ENCODE results near the gene ZNF628.
A peak's percentile ranks its signal among the peaks of the same experiment; 100 is the strongest.
"Not testable (repeated sequence)": the region's sequence is repeated elsewhere in the genome, so short reads cannot be mapped to it uniquely, and the experiment has no call there.

The ZNF628 gene

DNA sequence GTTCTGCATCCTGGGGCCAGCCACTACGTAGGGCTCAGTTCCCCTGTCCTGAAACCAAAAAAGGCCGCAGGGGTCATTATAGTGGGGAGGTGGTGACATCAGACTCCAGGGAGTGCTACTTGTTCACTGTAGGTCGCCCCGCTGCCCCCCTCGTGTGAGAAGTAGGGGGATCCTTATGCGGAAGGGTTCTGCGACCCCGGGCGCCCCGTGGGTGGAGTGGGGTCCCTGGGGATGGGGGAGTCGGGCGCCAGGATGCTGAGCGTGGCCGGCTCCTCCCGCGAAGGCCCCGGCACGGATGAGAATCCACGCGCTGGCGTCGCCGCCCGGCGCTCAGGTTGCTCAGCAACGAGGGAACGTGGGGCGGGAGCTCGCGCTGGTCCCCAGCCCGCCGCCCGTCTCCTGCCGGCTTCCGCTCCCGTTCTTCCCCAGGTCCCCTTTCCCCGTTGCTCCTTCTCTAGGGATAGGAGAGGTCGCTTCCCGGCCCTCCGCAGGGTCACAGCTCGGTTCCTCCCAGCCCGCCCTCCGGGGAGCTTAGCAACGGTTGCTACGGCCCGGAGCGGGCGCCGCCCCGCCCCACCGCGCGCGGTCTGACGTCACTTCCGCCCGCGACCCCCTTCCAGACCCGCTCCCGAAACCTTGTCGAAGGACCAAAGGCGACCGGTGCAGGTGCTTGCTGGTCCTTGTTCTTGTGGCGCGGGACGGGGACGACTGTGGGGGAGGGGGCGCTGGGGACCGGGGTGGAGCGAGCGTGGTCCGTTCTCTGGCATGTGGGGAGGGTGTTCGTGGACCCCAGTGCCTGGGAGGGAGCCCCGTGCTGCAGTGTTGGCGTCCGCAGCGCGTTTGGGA, 8.4 kb downstream of the ZNF628 start, which contains the start of gene NAT14:
TSS of gene NAT14 (plus strand) at position 596 of the 846 bp plus-strand sequence. CDS start 521 bp downstream, outside the sequence.
- DNase-seq = peak; percentile 46

DNA sequence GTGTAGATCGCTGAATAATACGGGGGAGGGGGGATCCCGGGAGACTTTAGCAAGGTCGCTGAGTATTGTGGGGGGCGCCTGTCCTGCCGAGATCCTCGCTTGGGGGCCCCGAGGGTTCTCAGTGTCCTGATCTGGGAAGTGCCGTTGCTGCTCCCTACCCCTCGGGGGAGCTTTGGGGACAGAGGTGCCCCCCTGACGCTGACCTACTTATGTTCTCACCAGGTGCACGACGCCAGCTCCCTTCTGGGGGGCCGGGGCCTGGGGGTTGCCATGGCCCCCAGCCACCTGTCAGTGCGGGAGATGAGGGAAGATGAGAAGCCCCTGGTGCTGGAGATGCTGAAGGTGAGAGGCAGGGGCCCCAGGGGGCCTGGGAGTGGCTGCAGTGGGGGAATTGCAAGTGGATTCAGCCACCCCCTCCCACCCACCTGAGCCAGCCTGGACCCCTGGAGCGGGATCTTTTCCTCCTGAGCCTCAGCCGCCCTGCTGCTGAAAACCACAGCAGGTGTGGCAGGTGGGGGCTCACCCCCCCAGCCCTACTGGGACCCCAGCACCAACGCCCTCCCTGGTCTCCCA, 9.1 kb downstream of the ZNF628 start:
- DNase-seq = no peak

DNA sequence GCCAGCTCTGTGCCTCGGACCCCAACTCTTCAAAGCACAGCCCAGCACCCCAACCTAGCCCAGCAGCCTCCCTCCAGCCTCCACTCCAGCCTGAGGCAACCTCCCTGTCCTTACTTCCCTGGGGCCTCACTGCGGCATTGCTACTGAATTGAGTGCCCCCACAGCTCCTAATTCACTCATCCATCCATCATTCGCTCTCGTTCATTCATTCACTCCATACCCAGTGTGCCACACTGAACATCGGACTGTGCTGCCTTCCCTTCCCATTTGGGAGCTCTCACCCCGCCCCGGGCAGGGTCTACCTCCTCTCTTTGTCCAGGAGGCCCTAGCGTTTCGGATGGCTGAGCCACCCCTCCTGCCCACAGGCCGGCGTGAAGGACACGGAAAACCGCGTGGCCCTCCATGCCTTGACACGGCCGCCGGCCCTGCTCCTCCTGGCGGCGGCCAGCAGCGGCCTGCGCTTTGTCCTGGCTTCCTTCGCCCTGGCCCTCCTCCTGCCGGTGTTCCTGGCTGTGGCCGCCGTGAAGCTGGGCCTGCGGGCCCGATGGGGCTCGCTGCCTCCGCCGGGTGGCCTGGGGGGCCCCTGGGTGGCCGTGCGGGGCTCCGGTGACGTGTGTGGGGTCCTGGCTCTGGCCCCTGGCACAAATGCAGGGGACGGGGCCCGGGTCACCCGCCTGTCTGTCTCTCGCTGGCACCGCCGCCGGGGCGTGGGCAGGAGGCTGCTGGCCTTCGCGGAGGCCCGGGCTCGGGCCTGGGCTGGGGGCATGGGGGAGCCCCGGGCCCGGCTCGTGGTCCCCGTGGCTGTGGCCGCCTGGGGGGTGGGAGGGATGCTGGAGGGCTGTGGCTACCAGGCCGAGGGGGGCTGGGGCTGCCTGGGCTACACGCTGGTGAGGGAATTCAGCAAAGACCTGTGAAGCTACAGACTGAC, 9.9 kb downstream of the ZNF628 start:
- no peak for DNase-seq

DNA sequence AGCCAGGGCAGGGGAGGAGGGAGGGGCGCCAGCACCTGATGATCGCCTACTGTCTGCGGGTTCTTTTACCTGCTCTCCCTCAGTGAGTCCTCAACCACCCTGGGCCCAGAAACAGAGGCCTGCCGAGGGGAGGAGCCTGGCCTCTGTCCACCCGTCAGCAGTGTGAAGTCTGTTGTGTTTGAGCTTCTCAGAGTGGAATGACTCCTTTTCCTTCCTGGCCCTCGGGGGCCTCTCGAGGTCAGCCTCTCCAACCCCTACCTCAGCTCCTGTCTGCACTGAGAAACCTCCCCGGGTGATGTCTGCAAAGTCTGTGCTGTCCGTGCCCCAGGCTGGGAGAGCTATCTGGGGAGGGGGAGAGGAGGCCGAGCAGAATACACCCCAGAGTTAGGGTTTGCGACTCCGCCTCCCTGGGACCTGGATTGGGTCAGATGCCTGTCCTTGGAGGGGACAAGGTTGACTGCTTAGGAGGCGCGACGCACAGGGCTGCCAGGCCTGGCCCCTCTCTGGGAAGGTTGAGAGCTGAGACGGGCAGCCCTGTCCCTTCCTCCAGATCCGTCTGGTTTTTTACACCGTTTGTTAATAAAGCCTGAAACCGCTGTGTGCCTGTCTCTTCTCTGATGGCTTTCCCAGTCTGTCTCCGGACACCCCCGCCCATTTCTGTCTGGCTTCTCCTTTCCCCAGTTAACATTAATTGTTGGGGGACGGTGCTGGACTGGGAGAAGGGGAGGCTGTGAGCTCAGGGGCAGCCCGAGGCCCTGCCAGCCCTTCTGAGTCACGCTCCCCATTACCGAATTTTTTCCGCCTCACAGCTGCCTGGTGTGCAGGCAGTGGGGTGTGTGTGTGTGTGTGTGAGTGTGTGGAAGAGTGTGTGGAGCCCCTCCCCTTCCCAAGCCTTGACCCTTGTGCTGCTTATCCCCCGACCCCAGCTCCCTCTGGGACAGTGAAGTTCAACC, 10.8 kb downstream of the ZNF628 start:
- no peak for DNase-seq

DNA sequence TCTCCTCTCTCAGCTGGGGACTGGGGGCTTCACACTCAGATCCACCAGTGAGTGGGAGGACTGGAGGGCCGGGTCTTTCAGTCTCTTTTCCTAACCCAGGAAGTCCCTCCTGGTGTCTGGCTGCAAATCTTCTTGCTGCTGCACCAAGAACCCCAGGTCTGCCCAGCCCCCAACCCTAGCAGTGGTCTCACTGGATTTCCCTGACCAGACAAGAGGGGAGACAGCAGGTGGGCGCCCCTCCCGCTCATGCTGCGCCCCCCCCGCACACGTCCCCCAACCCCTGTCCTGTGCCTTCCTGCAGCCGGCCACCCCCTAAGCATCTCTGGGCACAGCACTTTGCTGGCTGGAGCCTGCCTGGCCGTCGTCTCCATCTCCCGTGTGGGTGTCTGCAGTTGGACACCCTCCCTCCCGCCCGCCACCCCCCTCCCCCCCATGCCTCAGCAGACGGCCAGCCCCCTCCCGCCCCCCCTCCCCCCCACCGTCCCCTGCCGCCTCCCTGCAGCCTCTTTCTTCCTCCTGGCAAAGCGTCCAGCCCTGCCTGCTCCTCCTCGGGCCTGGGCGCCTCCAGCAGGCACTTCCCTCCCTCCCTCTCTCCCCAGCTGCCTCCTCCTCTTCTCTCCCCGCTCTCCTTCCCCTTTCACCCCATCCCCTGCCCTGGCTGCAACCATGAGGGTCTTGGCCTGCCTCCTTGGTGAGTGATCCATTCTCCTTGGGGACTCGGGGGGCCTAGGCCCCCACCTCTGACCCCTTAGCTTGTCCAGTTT, 11.7 kb downstream of the ZNF628 start, which contains the start of gene SSC5D:
TSS of gene SSC5D (plus strand) at position 513 of the 764 bp plus-strand sequence. CDS start at position 667, 154 bp downstream.
- DNase-seq = no peak

DNA sequence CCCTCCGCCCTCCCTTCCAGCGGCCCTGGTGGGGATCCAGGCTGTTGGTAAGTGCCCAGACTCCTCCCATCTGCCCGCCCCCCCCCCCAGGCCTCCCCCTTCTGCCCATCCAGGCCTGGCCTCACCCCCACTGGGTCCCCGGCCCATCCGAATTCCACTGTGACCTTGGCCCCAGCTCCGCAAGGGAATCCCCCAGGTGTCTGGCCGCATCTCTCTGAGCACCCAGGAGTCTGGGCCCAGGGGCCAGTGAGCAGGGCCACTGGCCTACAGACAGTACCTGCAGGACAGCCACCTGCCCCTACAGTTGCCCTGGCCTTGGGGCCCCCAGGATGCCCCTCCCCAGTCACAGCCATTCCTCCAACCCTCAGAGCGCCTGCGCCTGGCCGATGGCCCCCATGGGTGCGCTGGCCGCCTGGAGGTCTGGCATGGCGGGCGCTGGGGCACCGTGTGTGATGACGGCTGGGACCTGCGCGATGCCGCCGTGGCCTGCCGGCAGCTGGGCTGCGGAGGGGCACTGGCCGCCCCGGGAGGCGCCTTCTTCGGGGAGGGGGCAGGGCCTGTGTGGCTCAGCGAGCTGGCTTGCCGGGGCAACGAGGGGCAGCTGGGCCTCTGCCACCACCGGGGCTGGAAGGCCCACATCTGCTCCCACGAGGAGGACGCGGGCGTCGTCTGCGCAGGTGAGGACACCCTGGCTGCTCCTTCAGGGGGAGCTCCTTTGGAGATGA, 12.7 kb downstream of the ZNF628 start:
- DNase-seq = no peak

DNA sequence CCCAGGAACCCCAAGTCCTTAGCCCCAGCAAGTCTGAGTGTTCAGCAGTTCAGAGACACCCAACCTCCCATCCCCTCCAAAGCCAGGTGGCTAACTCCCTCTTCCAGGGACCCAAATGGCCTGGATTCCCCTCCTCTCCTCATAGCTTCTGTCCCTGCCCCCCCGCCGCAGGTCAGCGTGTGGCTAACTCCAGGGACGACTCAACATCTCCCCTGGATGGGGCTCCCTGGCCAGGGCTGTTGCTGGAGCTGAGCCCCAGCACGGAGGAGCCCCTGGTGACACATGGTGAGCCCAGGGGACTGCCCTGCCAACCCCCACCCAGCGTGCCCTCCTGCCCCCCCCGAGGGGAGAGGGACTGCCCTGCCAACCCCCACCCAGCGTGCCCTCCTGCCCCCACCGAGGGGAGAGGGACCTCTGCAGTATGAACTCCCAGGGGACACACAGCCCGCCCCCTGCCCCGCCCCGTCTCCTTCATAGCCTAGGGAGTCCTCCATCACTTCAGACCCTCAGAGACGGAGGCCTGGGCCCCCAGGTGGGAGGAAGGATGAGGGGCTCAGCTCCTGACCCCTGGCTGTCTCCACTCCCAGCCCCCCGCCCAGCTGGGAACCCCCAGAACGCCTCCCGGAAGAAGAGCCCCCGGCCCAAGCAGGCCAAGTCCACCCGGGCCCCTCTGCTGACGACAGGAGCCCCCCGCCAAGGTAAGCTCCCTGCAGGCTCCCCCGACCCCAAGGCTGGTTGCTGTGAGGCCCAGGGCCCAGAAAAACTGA, 13.5 kb downstream of the ZNF628 start:
- DNase-seq = no peak

DNA sequence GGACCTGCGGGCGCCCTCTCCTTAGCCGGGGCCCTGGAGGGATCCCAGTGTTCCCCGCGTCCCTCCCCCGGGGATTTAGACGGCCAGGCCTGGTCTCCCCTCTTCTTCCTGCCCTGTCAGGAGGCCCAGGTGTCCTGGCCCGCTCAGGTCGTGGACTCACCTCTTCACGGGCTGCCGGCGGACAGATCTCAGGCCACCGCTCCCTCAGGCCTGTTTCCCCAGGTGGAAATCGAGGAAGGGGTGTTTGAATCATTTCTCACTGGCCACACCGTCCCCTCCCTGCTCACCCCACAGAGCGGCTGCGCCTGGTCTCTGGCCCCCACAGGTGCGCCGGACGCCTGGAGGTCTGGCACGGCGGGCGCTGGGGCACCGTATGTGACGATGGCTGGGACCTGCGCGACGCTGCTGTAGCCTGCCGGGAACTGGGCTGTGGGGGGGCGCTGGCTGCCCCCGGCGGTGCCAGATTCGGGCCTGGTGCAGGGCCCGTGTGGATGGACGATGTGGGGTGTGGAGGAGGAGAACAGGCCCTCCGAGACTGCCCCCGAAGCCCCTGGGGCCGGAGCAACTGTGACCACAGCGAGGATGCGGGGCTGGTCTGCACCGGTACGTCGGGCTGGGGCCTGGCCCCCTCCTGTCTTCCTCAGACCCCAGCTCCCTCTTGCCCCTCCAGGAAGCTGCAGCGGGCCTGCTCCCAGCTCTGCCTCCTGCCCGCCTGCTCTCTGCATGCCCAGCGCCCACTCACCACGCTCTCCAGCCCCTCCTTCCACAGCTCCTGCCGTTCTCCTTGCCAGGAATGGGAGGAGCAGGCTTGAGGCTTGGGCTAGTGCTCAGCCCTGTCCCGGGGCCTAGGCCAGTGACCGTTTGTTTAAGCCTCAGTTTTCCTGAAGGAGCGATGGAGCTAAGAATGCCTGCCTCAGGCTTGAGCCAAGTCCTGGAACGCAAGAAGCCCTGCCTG, 14.3 kb downstream of the ZNF628 start:
- no peak for DNase-seq

DNA sequence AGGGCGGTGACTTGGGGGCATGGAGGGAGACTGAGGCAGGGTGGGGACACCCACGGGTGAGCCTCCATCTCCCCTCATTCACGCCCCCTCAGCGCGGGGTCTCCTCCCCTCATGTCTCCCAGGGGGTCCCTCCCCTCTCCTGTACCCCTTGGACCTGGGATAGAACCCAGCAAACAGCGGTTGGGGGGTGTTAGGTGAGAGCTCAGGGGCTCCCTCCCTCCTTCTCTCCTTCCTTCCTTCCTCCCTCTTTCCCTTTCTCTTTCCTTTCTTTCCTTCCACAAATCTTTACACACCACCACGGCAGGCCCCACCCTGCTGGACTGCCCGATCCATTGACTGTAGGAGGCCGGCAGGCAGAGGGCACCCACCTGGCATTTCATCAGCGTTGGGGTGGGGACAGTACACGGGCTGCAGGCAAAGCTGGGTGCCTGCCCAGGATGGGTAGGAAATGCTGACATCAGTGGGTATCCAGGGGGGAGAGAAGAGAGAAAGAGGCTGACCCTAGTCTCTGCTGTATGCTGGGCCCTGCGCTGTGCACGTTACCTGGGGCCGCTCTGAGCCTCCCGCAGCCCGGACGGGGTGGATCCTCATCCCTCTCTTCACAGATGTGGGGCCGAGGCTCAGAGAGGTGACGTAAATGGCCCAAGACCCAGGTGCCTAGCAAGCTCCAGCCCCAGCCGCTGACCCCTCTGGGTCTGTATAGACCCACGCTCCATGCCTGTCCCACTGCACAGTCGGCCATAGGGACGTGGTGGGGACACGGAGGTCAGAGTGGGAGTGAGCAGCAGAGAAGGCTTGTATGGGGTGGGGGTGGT, 15.3 kb downstream of the ZNF628 start:
- no peak for DNase-seq

DNA sequence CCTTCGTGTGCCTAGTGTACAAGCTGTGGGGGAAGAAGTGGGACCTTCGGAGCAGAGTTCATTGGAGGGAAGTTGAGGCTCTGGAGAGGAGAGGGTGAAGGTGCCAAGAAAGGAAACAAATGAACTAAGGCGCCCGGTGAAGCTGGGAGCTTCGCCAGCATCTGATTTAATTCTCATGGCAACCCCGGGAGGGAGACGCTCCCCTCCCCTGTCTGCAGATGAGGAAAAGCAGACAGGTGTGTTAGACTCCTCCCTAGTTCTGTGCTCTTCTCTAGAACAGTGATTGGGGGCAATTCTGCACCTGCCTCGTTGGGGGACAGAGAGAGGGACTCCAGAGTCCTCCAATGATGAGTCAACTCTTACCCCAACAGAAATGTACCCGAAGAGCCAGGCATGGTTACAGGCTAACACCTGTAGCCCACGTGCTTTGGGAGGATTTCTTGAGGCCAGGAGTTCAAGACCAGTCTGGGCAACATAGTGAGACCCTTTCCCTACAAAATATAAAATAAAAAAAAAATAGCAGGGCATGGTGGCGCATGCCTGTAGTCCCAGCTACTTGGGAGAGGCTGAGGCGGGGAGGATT, 16.0 kb downstream of the ZNF628 start:
- DNase-seq = no peak

DNA sequence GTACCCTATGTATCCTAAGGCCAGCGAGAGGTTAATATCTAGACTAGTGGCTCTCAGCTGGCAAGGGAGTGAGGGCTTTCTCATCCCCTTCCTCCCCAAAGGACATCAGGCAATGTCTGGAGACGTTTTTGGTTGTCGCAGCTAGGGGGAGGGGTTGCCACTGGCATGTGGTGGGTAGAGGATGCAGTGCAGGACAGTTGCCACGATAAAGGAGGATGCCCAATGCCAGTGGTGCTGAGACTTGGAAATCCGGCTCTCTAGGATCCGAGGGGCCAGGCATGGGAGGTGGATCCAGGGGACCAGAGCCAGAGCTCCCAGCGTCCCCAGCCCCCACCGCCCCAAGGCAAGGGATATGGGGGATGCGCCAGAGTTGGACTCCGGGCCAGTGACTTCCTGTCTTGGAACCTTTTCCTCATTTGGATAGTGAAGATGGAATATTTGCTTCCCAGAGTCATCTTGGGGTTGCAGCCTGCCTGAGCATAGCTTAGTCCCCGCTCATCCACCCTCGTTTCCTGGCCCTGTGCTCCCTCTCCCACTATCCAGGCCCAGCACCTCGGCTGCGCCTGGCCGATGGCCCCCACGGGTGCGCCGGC, 16.7 kb downstream of the ZNF628 start:
- DNase-seq = no peak

DNA sequence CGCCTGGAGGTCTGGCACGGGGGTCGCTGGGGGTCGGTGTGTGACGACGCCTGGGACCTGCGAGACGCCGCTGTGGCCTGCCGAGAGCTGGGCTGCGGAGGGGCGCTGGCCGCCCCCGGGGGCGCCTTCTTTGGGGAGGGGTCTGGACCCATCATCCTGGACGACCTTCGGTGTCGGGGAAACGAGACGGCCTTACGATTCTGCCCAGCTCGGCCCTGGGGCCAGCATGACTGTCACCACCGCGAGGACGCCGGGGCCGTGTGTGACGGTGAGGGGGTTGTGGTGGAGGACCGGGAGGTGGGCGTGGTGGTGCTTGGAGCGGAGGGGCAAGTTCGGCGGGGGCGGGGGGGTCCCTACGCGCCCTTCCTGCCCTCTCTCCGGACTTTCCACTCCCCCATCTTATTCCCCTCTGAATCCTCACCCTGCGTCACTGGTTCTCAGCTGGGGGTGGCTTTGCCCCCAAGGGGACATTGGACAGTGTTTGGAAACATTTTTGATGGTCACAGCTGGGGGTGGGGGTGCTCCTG, 17.3 kb downstream of the ZNF628 start:
- no peak for DNase-seq

DNA sequence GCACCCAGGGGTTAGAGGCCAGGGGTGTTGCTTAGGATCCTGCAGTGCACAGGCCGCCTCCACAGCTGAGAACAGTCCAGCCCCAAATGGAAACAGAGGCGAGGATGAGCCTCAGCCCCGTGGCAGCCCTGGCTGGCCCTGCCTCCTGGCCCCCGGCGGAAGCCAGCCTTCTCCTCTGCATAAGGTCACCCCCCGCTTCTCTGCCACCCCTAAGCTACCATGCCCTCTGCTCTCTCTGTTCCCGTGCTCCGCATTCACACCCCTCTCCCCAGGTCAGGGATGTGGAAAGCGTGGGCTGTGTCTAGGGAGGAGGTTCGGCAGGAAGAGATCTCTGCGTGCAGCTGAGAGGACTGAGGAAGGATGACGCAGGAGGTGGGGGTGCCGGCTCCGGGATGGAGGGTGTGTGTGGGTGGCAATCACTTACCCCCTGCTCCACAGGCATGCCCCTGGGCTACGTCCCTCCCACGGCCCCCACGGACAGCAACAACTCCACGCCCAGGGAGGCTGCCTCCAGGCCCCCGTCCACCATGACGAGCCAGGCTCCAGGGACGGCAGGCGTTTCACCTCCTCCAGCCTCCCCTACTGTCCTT, 17.9 kb downstream of the ZNF628 start:
- DNase-seq = no peak

DNA sequence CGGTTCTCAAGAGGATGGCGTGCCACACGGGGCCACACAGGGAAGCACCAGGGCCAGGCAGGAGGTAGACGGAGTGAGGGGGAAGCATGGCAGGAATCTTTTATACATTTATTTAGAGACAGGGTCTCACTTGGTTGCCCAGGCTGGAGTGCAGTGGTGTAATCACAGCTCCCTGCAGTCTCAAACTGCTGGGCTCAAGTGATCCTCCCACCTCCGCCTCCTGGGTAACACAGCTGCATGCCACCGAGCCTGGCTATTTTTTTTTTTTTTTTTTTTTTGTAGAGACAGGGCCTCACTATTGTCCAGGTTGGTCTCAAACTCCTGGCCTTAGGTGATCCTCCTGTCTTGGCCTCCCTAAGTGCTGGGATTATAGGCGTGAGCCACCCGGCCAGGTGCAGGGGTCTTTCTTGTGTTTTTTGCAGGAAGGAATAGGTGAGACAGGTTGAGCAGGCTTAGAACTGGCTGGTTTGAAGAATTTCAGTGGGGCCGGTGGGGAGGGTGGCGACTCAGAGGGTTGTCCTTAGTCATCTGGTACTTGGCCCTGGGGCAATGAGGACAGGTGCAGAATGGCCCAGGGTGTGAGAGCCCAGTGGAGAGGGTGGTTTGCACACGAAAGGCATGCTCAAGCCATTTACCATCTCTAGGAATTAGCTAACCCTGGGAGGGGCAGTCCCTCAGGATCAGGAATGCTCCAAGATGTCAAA, 19.4 kb downstream of the ZNF628 start:
- no peak for DNase-seq

DNA sequence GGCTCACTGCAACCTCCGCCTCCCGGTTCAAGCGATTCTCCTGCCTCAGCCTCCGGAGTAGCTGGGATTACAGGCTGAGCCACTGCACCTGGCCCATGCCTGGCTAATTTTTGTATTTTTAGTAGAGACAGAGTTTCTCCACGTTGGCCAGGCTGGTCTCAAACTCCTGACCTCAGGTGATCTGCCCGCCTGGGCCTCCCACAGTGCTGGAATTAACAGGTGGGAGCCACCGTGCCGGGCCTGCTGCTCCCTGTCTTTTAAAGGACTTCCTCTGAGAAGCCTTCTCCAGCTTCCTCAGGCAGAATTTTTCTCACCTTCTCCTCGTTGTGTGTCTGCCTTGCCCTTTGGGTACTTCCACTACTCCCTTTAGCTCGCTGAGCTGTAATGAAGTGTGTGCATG, 20.4 kb downstream of the ZNF628 start:
- DNase-seq = not testable (repeated sequence)
